ENCODE measurements around the gene EDNRA.

The EDNRA gene

DNA sequence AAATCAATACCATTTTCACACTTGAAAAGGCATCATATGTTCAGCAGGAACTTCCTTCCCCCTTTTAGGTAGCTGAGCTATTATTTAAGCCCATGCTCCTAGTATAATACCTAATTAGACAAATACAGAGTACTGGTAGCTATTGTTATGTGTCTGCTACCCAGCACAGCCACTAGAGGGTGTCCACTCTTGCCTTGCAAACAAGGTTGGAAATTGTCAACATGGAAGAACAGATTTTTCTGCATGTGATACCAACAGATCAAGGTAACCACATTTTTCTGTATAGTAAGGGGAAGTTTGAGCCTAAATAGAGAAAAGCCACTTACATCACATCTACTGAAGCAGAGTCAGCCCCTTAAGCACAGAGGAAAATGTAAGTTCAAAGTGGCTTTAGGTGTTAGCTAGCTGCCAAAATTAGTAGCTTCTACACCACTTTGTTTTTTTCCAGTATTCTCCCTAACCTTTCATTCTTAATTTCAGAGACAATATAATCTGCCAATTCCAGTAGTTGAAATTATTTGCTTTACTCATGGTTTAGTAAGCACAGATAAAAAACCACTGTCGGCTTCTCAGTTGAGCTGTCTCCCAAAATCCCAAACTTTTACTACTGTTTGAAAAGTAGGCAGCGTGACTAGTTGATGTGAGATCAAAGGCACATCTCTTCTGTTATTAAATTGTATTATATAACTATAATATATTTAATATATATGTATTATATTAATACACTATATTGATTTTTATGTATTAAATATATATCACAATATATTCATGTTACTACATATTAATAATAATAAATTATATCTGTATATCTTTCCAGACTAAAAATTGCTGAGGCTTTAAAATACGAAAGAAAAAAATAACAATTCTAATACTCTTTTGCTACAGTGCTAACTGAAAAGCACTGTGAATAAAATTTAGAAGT lies 38.2 kb downstream of the EDNRA start:
- TF ChIP-seq, protein P1, sequence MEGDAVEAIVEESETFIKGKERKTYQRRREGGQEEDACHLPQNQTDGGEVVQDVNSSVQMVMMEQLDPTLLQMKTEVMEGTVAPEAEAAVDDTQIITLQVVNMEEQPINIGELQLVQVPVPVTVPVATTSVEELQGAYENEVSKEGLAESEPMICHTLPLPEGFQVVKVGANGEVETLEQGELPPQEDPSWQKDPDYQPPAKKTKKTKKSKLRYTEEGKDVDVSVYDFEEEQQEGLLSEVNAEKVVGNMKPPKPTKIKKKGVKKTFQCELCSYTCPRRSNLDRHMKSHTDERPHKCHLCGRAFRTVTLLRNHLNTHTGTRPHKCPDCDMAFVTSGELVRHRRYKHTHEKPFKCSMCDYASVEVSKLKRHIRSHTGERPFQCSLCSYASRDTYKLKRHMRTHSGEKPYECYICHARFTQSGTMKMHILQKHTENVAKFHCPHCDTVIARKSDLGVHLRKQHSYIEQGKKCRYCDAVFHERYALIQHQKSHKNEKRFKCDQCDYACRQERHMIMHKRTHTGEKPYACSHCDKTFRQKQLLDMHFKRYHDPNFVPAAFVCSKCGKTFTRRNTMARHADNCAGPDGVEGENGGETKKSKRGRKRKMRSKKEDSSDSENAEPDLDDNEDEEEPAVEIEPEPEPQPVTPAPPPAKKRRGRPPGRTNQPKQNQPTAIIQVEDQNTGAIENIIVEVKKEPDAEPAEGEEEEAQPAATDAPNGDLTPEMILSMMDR (IDR thresholded peaks at IDR 0.05; ENCODE audit: control insufficient read depth, extremely low read depth, insufficient read depth) = peak; percentile 91
- no peak overlapping the region for H3K4me3 ChIP-seq (ENCODE audit: low read depth, low read length)
- DNase-seq (ENCODE audit: low read depth) = peak; percentile 69

DNA sequence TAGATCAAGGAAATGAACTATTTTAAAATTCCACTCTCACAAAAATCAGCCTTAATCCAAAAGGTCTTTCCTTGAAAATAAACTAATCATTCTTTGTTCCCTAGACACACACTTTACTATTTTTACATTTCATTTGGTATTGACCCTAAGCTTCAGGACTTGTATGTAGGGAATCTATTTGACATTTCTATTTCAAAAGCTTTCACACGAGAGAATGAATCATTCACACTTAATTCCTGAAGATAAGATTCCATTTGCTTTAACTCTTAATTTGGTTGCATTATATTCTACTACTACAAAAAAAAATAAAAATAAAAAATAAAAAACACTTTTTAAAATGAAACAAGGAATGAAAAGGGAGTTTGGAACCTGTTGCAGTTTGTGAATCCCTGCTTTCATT lies 43.7 kb downstream of the EDNRA start:
- TF ChIP-seq, protein P1 (IDR thresholded peaks at IDR 0.05; ENCODE audit: control insufficient read depth, extremely low read depth, insufficient read depth) = no peak
- no peak overlapping the region for H3K4me3 ChIP-seq (ENCODE audit: low read depth, low read length)
- DNase-seq (ENCODE audit: low read depth) = no peak

DNA sequence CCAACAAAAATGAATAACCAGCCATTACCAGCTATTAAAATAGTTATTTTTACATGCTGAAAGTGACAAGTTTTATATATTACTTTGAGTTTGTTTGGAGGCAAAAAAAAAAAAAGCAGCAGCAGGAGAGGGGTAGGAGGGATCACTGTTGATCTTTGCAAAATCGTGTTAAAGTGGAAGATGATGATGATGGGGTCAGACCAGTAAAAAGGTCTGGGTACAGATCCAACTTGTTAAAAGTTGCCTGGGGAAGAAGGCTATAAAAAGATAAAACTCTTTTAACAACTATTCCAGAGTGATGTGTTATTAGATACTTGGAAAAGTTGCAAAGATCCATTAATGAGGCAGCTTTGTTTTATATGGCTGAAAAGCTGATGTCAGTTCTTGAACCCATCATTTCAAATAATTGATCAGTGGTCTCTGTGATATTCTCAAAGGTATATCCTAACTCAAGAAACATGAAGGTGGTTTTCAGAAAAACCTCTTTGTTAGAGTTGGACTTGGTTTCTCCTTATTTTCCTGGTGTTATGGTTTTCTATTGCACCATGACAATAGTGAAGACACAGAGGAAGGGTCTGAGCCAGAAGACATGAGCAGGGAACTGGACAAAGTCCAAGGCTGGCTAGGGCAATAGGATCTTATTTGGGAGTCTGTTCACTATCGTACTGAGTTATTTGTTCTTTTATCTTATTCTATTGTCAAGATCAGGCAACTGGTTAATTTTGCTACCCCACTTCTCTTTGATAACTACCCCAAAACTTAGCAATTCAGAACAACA lies 44.8 kb downstream of the EDNRA start:
- H3K4me3 ChIP-seq (ENCODE audit: low read depth, low read length) = no peak overlapping the region
- TF ChIP-seq, protein P1 (IDR thresholded peaks at IDR 0.05; ENCODE audit: control insufficient read depth, extremely low read depth, insufficient read depth) = no peak
- no peak for DNase-seq (ENCODE audit: low read depth)

DNA sequence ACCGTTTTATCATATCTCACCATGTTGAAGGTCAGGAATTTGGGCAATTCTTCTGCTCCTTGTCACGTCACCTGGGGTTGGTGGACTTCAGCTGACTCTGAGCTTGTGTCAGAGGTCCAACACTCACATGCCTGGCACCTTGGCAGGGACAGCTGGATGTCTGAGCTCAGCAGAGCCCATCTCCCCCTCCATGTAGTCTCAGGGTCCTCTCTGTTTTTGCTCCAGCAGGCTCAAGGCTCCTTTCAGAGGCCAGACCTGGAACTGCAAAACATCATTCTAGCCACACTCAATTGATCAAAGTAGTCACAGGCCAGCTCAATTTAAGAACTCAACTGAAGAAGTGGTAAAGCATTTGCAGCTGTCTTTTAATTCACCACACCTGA lies 45.4 kb downstream of the EDNRA start:
- TF ChIP-seq, protein P1 (IDR thresholded peaks at IDR 0.05; ENCODE audit: control insufficient read depth, extremely low read depth, insufficient read depth) = no peak
- H3K4me3 ChIP-seq (ENCODE audit: low read depth, low read length) = no peak overlapping the region
- DNase-seq (ENCODE audit: low read depth) = no peak

DNA sequence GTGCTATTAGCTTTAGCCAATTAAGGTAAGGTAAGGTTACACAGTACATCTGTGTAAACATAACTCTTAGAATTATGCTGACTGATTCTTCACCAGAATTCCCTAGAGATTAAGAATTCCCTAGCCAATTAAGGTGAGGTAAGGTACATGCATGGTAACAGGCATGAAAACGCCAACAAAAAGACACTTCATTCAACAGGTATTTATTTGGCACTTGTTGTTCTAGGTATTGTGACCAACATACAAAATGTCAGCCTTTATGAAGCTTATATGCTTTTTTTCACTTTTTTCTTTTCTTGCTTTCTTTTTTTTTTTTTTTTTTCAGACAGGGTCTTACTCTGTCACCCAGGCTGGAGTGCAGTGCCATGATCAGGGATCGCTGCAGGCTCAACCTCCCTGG lies 47.2 kb downstream of the EDNRA start:
- TF ChIP-seq, protein P1 (IDR thresholded peaks at IDR 0.05; ENCODE audit: control insufficient read depth, extremely low read depth, insufficient read depth) = no peak
- no peak for DNase-seq (ENCODE audit: low read depth)
- no peak overlapping the region for H3K4me3 ChIP-seq (ENCODE audit: low read depth, low read length)

DNA sequence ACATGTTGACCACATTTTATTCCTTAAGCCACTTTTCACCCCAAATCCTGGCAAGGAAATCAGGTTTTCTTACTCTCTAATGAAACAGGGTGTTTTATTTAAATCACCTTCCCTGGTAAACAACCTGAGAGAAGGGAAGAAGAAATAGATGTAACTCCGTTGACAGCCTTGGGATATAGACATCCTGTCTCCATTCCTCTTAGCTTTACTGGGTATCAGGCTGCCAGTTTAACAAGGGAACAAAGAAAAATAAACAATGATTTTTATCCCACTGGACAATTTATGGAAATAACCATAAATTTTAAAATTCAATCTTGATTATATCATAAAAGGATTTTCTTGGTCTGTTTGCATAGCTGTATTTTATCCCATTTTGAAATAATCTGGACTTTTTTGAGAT lies 49.2 kb downstream of the EDNRA start:
- TF ChIP-seq, protein P1 (IDR thresholded peaks at IDR 0.05; ENCODE audit: control insufficient read depth, extremely low read depth, insufficient read depth) = no peak

More for the DNA sequence above, 49.2 kb downstream of the EDNRA start:
- no peak for DNase-seq (ENCODE audit: low read depth)
- H3K4me3 ChIP-seq (ENCODE audit: low read depth, low read length) = no peak overlapping the region
